ENCODE measurements around the gene ZNF607.
"Not testable (repeated sequence)": the region's sequence is repeated elsewhere in the genome, so short reads cannot be mapped to it uniquely, and the experiment has no call there.

The ZNF607 gene

GRCh38 chr19:37719111-37719926 is at the start of gene ZNF607:
TSS of gene ZNF607 (minus strand) at chr19:37719761. CDS start at chr19:37711618, 8,143 bp downstream.
- DNase-seq (ENCODE audit: low read depth), result peak; percentile 78

GRCh38 chr19:37763488-37763887 is 43.9 kb upstream of the ZNF607 start:
- no peak for DNase-seq (ENCODE audit: low read depth)

GRCh38 chr19:37757683-37758082 is 38.1 kb upstream of the ZNF607 start:
- not testable (repeated sequence) for DNase-seq (ENCODE audit: low read depth)

GRCh38 chr19:37738371-37738770 is 18.8 kb upstream of the ZNF607 start:
- DNase-seq (ENCODE audit: low read depth), result no peak

- no peak for DNase-seq (ENCODE audit: low read depth)
Observed at GRCh38 chr19:37725181-37725580, 5.6 kb upstream of the ZNF607 start.

- DNase-seq (ENCODE audit: low read depth), result no peak
Observed at GRCh38 chr19:37719927-37720265, 335 bp upstream of the ZNF607 start.

- DNase-seq (ENCODE audit: low read depth), result no peak
Observed at GRCh38 chr19:37718304-37718703, 1.3 kb downstream of the ZNF607 start.

- DNase-seq (ENCODE audit: low read depth), result no peak
Observed at GRCh38 chr19:37716140-37716539, 3.4 kb downstream of the ZNF607 start.

- DNase-seq (ENCODE audit: low read depth), result no peak
Observed at GRCh38 chr19:37706052-37706605, 13.4 kb downstream of the ZNF607 start.

- no peak for DNase-seq (ENCODE audit: low read depth)
Observed at GRCh38 chr19:37699057-37699456, 20.5 kb downstream of the ZNF607 start.

GRCh38 chr19:37698216-37698615 is 21.3 kb downstream of the ZNF607 start:
- no peak for DNase-seq (ENCODE audit: low read depth)

- DNase-seq (ENCODE audit: low read depth), result no peak
Observed at GRCh38 chr19:37695144-37695899, 24.2 kb downstream of the ZNF607 start.

- DNase-seq (ENCODE audit: low read depth), result no peak
Observed at GRCh38 chr19:37692956-37693620, 26.5 kb downstream of the ZNF607 start.

GRCh38 chr19:37691881-37692504 is 27.6 kb downstream of the ZNF607 start:
- peak; percentile 77 for DNase-seq (ENCODE audit: low read depth)

- DNase-seq (ENCODE audit: low read depth), result no peak
Observed at GRCh38 chr19:37683520-37683919, 36.0 kb downstream of the ZNF607 start.

- no peak for DNase-seq (ENCODE audit: low read depth)
Observed at GRCh38 chr19:37669450-37669914, 50.1 kb downstream of the ZNF607 start.

GRCh38 chr19:37657157-37657556 is 62.4 kb downstream of the ZNF607 start:
- DNase-seq (ENCODE audit: low read depth), result not testable (repeated sequence)

- DNase-seq (ENCODE audit: low read depth), result peak; percentile 64
Observed at GRCh38 chr19:37655689-37656371, 63.7 kb downstream of the ZNF607 start.

GRCh38 chr19:37655301-37655688 is 64.3 kb downstream of the ZNF607 start, which contains the start of gene ZFP30:
TSS of gene ZFP30 (minus strand) at chr19:37655465. CDS start at chr19:37647822, 7,643 bp downstream.
- DNase-seq (ENCODE audit: low read depth), result peak; percentile 67

- DNase-seq (ENCODE audit: low read depth), result no peak
Observed at GRCh38 chr19:37654629-37655300, 64.8 kb downstream of the ZNF607 start.

GRCh38 chr19:37654118-37654517 is 65.4 kb downstream of the ZNF607 start:
- no peak for DNase-seq (ENCODE audit: low read depth)
